ENCODE measurements around the gene ADCK2.
"Not testable (repeated sequence)": the region's sequence is repeated elsewhere in the genome, so short reads cannot be mapped to it uniquely, and the experiment has no call there.

Gene ADCK2

GRCh38 chr7:140724706-140725105, 52.0 kb downstream of the ADCK2 start:
- no peak overlapping the region for H3K4me3 ChIP-seq (ENCODE audit: low read depth, low read length)
- no peak for DNase-seq (ENCODE audit: low read depth)
- TF ChIP-seq CTCF (conservative IDR thresholded peaks at IDR 0.05; ENCODE audit: low read depth, low read length), result no peak

DNA sequence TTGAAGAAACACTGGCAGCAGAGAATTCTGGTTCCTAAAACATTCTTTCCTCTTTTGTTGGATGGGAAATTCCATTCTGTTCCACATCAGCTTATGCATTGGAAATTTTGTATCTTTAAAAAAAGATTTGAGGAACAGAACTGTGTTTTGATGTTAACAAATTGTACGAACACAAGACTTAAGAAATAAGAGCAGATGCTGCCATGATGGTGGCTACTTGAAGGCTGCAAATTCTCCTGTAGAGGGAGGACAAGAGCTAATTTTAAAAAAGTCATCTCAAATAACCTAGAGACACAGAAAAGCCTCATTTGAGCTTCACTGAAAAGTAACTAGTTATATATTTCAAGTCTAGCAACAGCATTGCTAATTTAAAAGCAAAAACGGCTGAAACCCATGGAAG, 53.5 kb downstream of the ADCK2 start:
- peak; percentile 67 for TF ChIP-seq CTCF (conservative IDR thresholded peaks at IDR 0.05; ENCODE audit: low read depth, low read length)
- no peak overlapping the region for H3K4me3 ChIP-seq (ENCODE audit: low read depth, low read length)
- peak; percentile 73 for DNase-seq (ENCODE audit: low read depth)

DNA sequence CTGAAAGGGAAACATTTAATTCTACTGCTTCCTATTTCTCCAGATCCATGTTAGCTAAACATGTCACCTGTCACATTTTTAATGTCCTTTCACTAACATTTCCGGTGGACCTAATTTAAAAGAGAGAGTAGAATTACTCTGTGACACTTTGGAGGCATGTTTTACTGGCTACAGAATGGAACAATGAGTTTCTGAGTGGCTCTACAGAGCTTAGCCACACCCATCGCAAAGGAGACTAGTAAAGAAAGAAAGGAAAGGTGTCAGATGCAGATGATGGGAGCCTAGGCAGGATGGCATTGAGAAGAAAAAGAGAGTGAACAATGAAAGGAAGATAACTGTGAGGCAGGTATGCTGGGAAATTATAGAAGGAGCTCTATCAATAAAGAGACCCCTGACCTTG, 59.7 kb downstream of the ADCK2 start:
- no peak for DNase-seq (ENCODE audit: low read depth)
- H3K4me3 ChIP-seq (ENCODE audit: low read depth, low read length), result no peak overlapping the region
- no peak for TF ChIP-seq CTCF (conservative IDR thresholded peaks at IDR 0.05; ENCODE audit: low read depth, low read length)

- no peak for TF ChIP-seq CTCF (conservative IDR thresholded peaks at IDR 0.05; ENCODE audit: low read depth, low read length)
- H3K4me3 ChIP-seq (ENCODE audit: low read depth, low read length), result no peak overlapping the region
- no peak for DNase-seq (ENCODE audit: low read depth)
Observed at GRCh38 chr7:140734096-140734495, 61.4 kb downstream of the ADCK2 start.

GRCh38 chr7:140734729-140735128, 62.0 kb downstream of the ADCK2 start:
- H3K4me3 ChIP-seq (ENCODE audit: low read depth, low read length), result no peak overlapping the region
- no peak for DNase-seq (ENCODE audit: low read depth)
- TF ChIP-seq CTCF (conservative IDR thresholded peaks at IDR 0.05; ENCODE audit: low read depth, low read length), result no peak

GRCh38 chr7:140738280-140738679, 65.5 kb downstream of the ADCK2 start:
- no peak overlapping the region for H3K4me3 ChIP-seq (ENCODE audit: low read depth, low read length)
- no peak for DNase-seq (ENCODE audit: low read depth)
- TF ChIP-seq CTCF (conservative IDR thresholded peaks at IDR 0.05; ENCODE audit: low read depth, low read length), result no peak

DNA sequence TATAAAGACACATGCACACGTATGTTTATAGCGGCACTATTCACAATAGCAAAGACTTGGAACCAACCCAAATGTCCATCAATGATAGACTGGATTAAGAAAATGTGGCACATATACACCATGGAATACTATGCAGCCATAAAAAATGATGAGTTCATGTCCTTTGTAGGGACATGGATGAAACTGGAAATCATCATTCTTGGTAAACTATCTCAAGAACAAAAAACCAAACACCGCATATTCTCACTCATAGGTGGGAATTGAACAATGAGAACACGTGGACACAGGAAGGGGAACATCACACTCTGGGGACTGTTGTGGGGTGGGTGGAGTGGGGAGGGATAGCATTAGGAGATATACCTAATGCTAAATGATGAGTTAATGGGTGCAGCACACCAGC, 70.5 kb downstream of the ADCK2 start:
- not testable (repeated sequence) for H3K4me3 ChIP-seq (ENCODE audit: low read depth, low read length); DNase-seq (ENCODE audit: low read depth)

- TF ChIP-seq CTCF (conservative IDR thresholded peaks at IDR 0.05; ENCODE audit: low read depth, low read length), result no peak
- H3K4me3 ChIP-seq (ENCODE audit: low read depth, low read length), result no peak overlapping the region
- DNase-seq (ENCODE audit: low read depth), result no peak
Observed at GRCh38 chr7:140744005-140744404, 71.3 kb downstream of the ADCK2 start.

All from choroid plexus epithelial cell (primary cell).